NT2/D1 (cell line): ENCODE measurements around the gene PAXX.

Source experiments
- YY1 ChIP-seq: IDR thresholded peaks from 2 replicates; pipeline ENCODE4 v1.6.1; 2011; ENCODE audit not compliant: insufficient read length, insufficient read depth
- ZNF274 ChIP-seq: IDR thresholded peaks from 2 replicates; pipeline ENCODE4 v1.6.1; 2011; ENCODE audit warnings: mild to moderate bottlenecking, low read depth, low read length

DNA sequence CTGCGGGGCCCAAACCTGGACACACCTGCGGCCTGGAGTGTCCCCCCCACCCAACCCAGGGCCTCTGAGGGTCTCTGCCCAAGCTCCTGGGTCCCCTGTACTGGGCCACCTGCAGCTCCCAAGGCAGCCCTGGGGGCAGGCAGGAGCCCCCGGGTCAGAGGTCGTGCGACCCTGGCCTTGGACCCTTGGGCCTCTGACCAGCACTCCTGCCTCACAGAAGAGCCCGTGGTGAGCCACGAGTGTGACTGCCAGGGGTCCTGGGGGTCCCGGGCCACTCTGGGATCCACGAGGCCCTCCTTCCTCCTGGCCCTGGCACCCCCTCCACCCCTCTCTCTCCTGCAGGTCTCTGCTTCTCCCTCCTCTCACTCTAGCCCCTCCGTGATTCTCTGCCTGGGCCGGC, 19.9 kb upstream of the PAXX start:
- TF ChIP-seq ZNF274 (no peak), YY1 (no peak)
